Thoracic aorta (tissue), 2 donors: ENCODE data around the gene SEMA4A. TPM values are rescaled to one million over a fixed set of nuclear protein-coding genes. Genes with fewer than 3 reads are reported as not detected.
"Not testable (repeated sequence)": the region's sequence is repeated elsewhere in the genome, so short reads cannot be mapped to it uniquely, and the experiment has no call there.

Experiments used
- ATAC-seq: fragments of 150-250 bp; one replicate; pipeline ENCODE4 v1.8.0; 2017; ENCODE audit warnings: low read depth; ENCODE audit not compliant: insufficient number of reproducible peaks, low FRiP score
- DNase-seq: peaks from one replicate; pipeline ENCODE4 v3.0.0-alpha.2; 2020; ENCODE audit warnings: low spot score
- H3K27ac ChIP-seq, 2 donors: fragments of 200-600 bp; sonication (generic); 1 replicate in 1 of 2; 2 replicates in 1 of 2; pipeline ENCODE4 v1.5.1; 2016; ENCODE audit warnings: mild to moderate bottlenecking in 2 of 2, moderate library complexity in 2 of 2
- H3K27me3 ChIP-seq: fragments of 200-600 bp; sonication (generic); replicated peaks from 2 replicates; pipeline ENCODE4 v1.6.0; 2016; ENCODE audit warnings: mild to moderate bottlenecking; ENCODE audit not compliant: insufficient read depth
- H3K36me3 ChIP-seq: fragments of 200-600 bp; sonication (generic); one replicate; pipeline ENCODE4 v1.5.1; 2016
- H3K4me1 ChIP-seq, 2 donors: fragments of 200-600 bp; sonication (generic); 1 replicate in 1 of 2; 2 replicates in 1 of 2; pipeline versions ENCODE4 v1.5.1 to v1.6.0; 2016; ENCODE audit warnings: low read depth in 2 of 2, mild to moderate bottlenecking in 1 of 2; ENCODE audit not compliant: control insufficient read depth in 1 of 2
- H3K4me3 ChIP-seq: fragments of 200-600 bp; sonication (generic); 2 replicates; pipeline ENCODE4 v1.5.1; 2016; ENCODE audit warnings: mild to moderate bottlenecking
- H3K9me3 ChIP-seq: fragments of 200-600 bp; sonication (generic); 2 replicates; pipeline ENCODE4 v1.5.1; 2016
- total RNA-seq, 2 donors: library from RNA; depleted of rRNA; stranded (reverse); fragments of >200 nt; gene quantifications; one replicate each; pipeline versions ENCODE4 v1.1.0 to v1.2.3, GENCODE V29; 2016
- TF ChIP-seq, protein P1 (sequence below): fragments of 200-600 bp; sonication (generic); IDR thresholded peaks from one replicate; pipeline ENCODE4 v1.5.1; 2019; ENCODE audit warnings: antibody characterized with exemption

SEMA4A gene
- total RNA-seq, 2 donors from 2014 or later, result 12.7 to 15.8 TPM

DNA sequence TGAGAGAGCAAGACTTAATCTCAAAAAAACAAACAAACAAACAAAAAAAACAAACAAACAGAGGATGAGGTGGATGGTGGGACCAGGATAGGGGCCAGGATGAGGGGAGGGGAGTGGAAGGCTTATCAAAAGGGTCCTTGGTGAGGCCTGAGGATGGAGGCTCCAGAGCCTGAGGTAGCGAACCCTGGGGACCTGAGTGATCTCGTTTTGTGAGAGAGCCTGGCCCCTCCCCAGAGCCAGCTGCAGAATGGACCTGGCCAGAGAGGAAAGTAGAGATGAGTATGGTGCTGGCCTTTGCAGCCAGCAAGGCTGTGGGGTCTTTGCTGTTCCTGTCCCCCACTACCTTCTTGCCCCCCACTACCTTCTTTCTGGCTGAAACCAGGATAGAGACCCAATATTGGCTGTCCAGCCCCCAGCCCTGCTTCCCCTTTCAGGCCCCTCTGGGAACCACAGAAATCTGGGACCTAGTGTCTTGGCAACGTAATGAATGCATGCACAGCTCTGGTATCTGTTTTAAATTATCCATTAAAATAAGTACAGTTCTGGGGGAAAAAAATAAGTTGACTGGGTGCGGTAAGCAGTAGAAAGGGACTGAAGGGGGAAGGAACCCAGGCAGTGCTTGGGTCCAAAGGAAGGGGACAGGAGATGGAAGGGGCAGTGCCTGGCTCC, 40.0 kb upstream of the SEMA4A start:
- ATAC-seq (no peak), DNase-seq (no peak)
- Histone ChIP-seq H3K36me3 (no peaks in the 10 kb centered on the region), H3K27ac (peak overlapping the region; percentile 98 to 99), H3K4me1 (peaks cover 6 to 26% of the 10 kb centered on the region in 2 donors), H3K27me3 (no peaks in the 10 kb centered on the region), H3K9me3 (no peaks in the 10 kb centered on the region), H3K4me3 (peak overlapping the region; percentile 96)
- TF ChIP-seq, protein P1, sequence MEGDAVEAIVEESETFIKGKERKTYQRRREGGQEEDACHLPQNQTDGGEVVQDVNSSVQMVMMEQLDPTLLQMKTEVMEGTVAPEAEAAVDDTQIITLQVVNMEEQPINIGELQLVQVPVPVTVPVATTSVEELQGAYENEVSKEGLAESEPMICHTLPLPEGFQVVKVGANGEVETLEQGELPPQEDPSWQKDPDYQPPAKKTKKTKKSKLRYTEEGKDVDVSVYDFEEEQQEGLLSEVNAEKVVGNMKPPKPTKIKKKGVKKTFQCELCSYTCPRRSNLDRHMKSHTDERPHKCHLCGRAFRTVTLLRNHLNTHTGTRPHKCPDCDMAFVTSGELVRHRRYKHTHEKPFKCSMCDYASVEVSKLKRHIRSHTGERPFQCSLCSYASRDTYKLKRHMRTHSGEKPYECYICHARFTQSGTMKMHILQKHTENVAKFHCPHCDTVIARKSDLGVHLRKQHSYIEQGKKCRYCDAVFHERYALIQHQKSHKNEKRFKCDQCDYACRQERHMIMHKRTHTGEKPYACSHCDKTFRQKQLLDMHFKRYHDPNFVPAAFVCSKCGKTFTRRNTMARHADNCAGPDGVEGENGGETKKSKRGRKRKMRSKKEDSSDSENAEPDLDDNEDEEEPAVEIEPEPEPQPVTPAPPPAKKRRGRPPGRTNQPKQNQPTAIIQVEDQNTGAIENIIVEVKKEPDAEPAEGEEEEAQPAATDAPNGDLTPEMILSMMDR, result no peak

DNA sequence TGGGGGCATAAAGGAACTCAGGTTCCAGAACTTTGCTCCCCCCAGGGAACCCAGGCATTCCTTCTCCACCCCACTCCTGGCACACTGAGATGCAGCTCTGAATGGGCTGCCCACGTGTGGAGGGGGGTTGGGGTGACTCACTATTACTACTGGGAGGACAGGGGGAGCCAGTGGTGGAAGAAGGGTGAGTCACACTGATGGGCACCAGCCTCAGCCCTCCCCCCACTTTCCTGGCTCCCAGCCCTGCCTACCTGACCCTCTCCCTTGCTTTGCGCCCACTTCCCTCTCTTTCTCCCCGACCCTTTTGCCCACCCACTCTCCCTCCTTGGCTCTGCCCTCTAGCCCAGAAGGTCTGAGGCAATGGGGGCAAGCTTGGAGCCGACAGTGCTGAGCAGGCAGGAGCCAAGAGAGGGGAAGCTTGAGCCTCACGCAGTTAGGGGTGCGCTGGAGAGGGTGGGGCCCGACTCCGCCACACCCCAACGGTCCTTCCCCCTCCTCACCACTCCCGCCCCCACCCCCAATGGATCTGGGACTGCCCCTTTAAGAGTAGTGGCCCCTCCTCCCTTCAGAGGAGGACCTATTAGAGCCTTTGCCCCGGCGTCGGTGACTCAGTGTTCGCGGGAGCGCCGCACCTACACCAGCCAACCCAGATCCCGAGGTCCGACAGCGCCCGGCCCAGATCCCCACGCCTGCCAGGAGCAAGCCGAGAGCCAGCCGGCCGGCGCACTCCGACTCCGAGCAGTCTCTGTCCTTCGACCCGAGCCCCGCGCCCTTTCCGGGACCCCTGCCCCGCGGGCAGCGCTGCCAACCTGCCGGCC, 39.1 kb upstream of the SEMA4A start, which contains the start of gene LMNA:
Gene LMNA (plus strand): TSS at position 611 of the 818 bp plus-strand sequence. CDS start 208 bp downstream, outside the sequence.
- TF ChIP-seq, protein P1, result no peak
- no peaks in the 10 kb centered on the region for H3K9me3 ChIP-seq
- ATAC-seq, result peak; percentile 86
- peaks cover 12 to 35% of the 10 kb centered on the region in 2 donors for H3K4me1 ChIP-seq
- no peaks in the 10 kb centered on the region for H3K36me3 ChIP-seq
- peak; percentile 97 for DNase-seq
- H3K27ac ChIP-seq, result peak within 1 kb of the TSS; percentile 98 to 99
- no peaks in the 10 kb centered on the region for H3K27me3 ChIP-seq
- H3K4me3 ChIP-seq, result peak within 1 kb of the TSS; percentile 96

GRCh38 chr1:156114919-156115513, 38.4 kb upstream of the SEMA4A start:
- Histone ChIP-seq H3K36me3 (no peaks in the 10 kb centered on the region), H3K4me1 (peaks cover 19 to 42% of the 10 kb centered on the region in 2 donors), H3K9me3 (no peaks in the 10 kb centered on the region), H3K27me3 (no peaks in the 10 kb centered on the region), H3K4me3 (peak overlapping the region; percentile 96), H3K27ac (peak overlapping the region; percentile 98 to 99)
- no peak for DNase-seq
- TF ChIP-seq, protein P1, result no peak
- ATAC-seq, result no peak

DNA sequence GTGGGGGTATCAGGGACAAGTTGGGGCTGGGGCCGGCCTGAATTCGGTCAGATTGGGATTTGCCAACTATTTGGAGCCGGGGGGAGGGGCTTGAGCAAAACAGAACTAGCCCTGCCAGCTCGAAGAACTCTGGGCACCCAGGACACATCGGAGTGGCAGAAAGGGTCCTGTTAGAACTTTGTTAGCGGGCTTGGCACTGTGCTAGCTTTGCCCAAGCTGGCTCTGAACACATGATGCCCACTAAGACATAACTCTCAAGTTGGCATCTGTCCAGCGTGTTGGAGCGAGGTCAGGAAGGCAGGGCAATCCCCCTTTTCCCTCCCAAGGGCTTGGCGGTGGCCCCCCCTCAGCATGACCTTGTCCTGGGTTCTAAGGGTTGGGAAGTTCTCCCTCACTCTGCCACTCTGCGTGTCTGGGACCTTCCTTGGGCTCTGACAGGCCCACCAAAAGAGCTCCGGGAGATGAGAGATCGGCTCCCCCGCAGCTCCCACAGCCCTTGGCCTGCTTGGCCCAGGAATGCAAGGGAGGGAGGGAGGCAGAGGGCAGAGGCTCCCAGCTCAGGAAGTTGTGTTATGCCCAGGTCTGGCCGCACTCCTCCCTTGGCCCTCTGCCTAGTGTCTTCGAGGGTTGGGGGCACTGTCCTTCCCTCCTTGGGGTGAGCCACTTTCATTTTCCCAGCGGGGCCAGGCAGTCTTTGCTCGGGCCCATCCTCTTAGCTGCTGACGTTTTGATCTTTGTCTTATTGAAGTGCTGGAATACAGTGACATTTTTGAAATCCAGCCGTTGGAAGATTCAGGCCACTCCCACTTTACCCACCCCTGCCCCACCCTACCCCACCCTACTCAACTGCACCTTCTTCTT, 37.6 kb upstream of the SEMA4A start:
- DNase-seq (peak; percentile 29), ATAC-seq (no peak)
- H3K4me3 ChIP-seq, result peak overlapping the region; percentile 96
- peak overlapping the region; percentile 98 to 99 for H3K27ac ChIP-seq
- TF ChIP-seq, protein P1, result no peak
- H3K4me1 ChIP-seq, result peaks cover 26 to 49% of the 10 kb centered on the region in 2 donors
- no peaks in the 10 kb centered on the region for H3K27me3 ChIP-seq
- H3K9me3 ChIP-seq, result no peaks in the 10 kb centered on the region
- H3K36me3 ChIP-seq, result no peaks in the 10 kb centered on the region

- H3K27me3 ChIP-seq, DNase-seq, H3K9me3 ChIP-seq, ATAC-seq, H3K36me3 ChIP-seq: not testable (repeated sequence)
- Histone ChIP-seq H3K4me3 (peak overlapping the region; percentile 96), H3K4me1 (peaks cover 34 to 59% of the 10 kb centered on the region in 2 donors), H3K27ac (peak overlapping the region; percentile 98 to 99)
Measured at GRCh38 chr1:156116731-156117130, 36.7 kb upstream of the SEMA4A start.
